K562 (cell line): ENCODE results near the gene VSIG10. TPM values are rescaled to one million over a fixed set of nuclear protein-coding genes. Genes with fewer than 3 reads are reported as not detected.

Experiments used
- CBX1 ChIP-seq: sonication (generic); IDR thresholded peaks from 2 replicates; pipeline ENCODE4 v1.6.1; 2016; ENCODE audit warnings: antibody characterized with exemption, low read depth, mild to moderate bottlenecking
- CBX8 ChIP-seq: fragments of 200-600 bp; sonication (generic); IDR thresholded peaks from 2 replicates; pipeline ENCODE4 v1.6.1; 2012; ENCODE audit warnings: borderline replicate concordance, mixed run types, low read depth, mild to moderate bottlenecking, moderate library complexity, mixed read lengths, low read length, control low read depth, inconsistent platforms; ENCODE audit not compliant: poor library complexity, severe bottlenecking; ENCODE audit errors: extremely low read depth
- EZH2 ChIP-seq: IDR thresholded peaks from 2 replicates; pipeline ENCODE4 v1.6.1; 2012; ENCODE audit warnings: low read depth, mild to moderate bottlenecking, inconsistent platforms, low read length, borderline replicate concordance
- FIP1L1 ChIP-seq: fragments of 200-400 bp; formaldehyde crosslinking; IDR thresholded peaks from 2 replicates; pipeline ENCODE4 v1.6.1; 2018; ENCODE audit warnings: mild to moderate bottlenecking, low read depth, low read length; ENCODE audit not compliant: poor library complexity, severe bottlenecking
- GABPB2 ChIP-seq: fragments of 250-450 bp; sonication (Bioruptor Pico); conservative IDR thresholded peaks from 2 replicates; pipeline ENCODE4 v1.5.1; 2021; ENCODE audit warnings: mild to moderate bottlenecking
- HNRNPH1 ChIP-seq: fragments of 200-400 bp; formaldehyde crosslinking; optimal IDR thresholded peaks from 2 replicates; pipeline ENCODE3; 2017; ENCODE audit warnings: low read depth, mild to moderate bottlenecking, low read length, moderate library complexity
- KDM4B ChIP-seq, 2 experiments: fragments of 450-650 bp in 1 of 2; sonication (generic) in 1 of 2; IDR thresholded peaks; 2 replicates each; pipeline ENCODE4 v1.6.1; 2016 to 2017; ENCODE audit warnings: borderline replicate concordance in 2 of 2, antibody characterized with exemption in 1 of 2, low read depth in 1 of 2, mild to moderate bottlenecking in 1 of 2
- MEF2D ChIP-seq: conservative IDR thresholded peaks from 2 replicates; pipeline ENCODE4 v1.6.1; 2016; ENCODE audit warnings: low read depth, missing genetic modification characterization, missing compliant biosample characterization
- NFRKB ChIP-seq: fragments of 450-650 bp; IDR thresholded peaks from 2 replicates; pipeline ENCODE4 v1.6.1; 2016; ENCODE audit warnings: low read depth
- SOX6 ChIP-seq: fragments of 450-650 bp; IDR thresholded peaks from 2 replicates; pipeline ENCODE4 v1.6.1; 2014; ENCODE audit warnings: mild to moderate bottlenecking
- TAL1 ChIP-seq: fragments of 450-650 bp; IDR thresholded peaks from 2 replicates; pipeline ENCODE4 v1.6.1; 2016; ENCODE audit warnings: mild to moderate bottlenecking
- ZBTB17 ChIP-seq: fragments of 450-650 bp; formaldehyde crosslinking; IDR thresholded peaks from 2 replicates; pipeline ENCODE4 v1.4.0; 2020; ENCODE audit warnings: mild to moderate bottlenecking
- ZNF175 ChIP-seq: fragments of 200-800 bp; sonication (Bioruptor generic); IDR thresholded peaks from 2 replicates; pipeline ENCODE4 v1.6.1; 2016; ENCODE audit warnings: low read depth, mild to moderate bottlenecking, missing genetic modification characterization, missing compliant biosample characterization
- ZNF23 ChIP-seq: fragments of 250-450 bp; sonication (Bioruptor Pico); IDR thresholded peaks from 2 replicates; pipeline ENCODE4 v1.4.0; 2020; ENCODE audit warnings: mild to moderate bottlenecking
- ZNF57 ChIP-seq: fragments of 450-650 bp; formaldehyde crosslinking; IDR thresholded peaks from 2 replicates; pipeline ENCODE4 v1.4.0; 2020; ENCODE audit warnings: mild to moderate bottlenecking, moderate library complexity
- ZNF707 ChIP-seq: fragments of 250-450 bp; sonication (Bioruptor Pico); conservative IDR thresholded peaks from 2 replicates; pipeline ENCODE4 v1.8.0; 2022; ENCODE audit warnings: inconsistent platforms, mild to moderate bottlenecking, moderate library complexity
- polyA plus RNA-seq, 8 experiments: library from polyadenylated mRNA; depleted of rRNA in 4 of 8; stranded (reverse) in 5 of 8; unstranded in 3 of 8; fragments of >200 nt; fragmentation: Nextera tagmentation in 2 of 8; fragmentation: Illumina TruSeq in 1 of 8; extraction: Ambion mirVana in 2 of 8; extraction: Trizol in 1 of 8; gene quantifications; 2 replicates each; pipeline versions ENCODE4 v1.2.1 to v1.2.3, GENCODE V29; 2011 to 2014; ENCODE audit warnings: inconsistent platforms in 1 of 8, missing spikeins in 1 of 8
- total RNA-seq, 7 experiments: library from RNA; depleted of rRNA in 6 of 7; stranded (reverse); fragments of >200 nt in 6 of 7; fragmentation: Illumina TruSeq in 2 of 7; extraction: Trizol in 2 of 7; gene quantifications; 2 replicates each; pipeline versions ENCODE4 v1.2.1 to v1.2.3, GENCODE V29; 2011 to 2021; ENCODE audit warnings: low replicate concordance in 1 of 7
- TF ChIP-seq, protein P1 (sequence below): fragments of 450-650 bp; IDR thresholded peaks from 2 replicates; pipeline ENCODE4 v1.6.1; 2016; ENCODE audit warnings: low read depth
- TF ChIP-seq, protein P2 (sequence below): sonication (generic); formaldehyde crosslinking; IDR thresholded peaks from 2 replicates; pipeline ENCODE4 v1.8.1; 2023; ENCODE audit warnings: mild to moderate bottlenecking, missing genetic modification reagents

The VSIG10 gene
- total and polyA plus RNA-seq, 9 of the 15 experiments (the other 6 are each of a cell fraction or from before 2014, with no cell fraction given), result 4.1 to 8.8 (median 4.7) TPM

DNA sequence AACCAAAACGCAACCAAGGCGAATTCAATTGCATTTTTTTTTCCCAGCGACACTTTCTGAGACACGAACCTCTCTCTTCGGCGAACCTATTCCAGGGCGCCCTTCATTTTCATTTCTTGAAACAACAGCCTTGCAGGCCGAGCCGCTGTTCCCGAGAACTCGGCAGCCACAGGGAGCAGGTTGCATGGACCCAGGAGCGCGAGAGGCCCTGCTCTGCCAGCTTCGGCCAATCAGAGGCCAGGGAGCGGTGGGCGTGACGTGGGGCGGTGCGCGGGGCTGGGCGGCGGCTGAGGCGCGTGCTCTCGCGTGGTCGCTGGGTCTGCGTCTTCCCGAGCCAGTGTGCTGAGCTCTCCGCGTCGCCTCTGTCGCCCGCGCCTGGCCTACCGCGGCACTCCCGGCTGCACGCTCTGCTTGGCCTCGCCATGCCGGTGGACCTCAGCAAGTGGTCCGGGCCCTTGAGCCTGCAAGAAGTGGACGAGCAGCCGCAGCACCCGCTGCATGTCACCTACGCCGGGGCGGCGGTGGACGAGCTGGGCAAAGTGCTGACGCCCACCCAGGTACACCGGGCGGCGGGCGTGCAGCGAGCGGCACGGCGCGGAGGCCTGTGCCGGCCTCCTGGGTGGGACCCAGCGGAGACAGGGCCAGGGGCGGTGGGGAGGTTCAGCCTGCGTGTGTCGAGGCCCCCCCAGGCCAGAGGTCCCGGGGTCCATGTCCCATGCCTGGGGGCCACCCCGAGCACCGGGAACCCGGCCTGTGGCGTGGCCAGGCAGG lies 32.2 kb upstream of the VSIG10 start, which contains the start of gene PEBP1 (continued):
- TF ChIP-seq, protein P1, sequence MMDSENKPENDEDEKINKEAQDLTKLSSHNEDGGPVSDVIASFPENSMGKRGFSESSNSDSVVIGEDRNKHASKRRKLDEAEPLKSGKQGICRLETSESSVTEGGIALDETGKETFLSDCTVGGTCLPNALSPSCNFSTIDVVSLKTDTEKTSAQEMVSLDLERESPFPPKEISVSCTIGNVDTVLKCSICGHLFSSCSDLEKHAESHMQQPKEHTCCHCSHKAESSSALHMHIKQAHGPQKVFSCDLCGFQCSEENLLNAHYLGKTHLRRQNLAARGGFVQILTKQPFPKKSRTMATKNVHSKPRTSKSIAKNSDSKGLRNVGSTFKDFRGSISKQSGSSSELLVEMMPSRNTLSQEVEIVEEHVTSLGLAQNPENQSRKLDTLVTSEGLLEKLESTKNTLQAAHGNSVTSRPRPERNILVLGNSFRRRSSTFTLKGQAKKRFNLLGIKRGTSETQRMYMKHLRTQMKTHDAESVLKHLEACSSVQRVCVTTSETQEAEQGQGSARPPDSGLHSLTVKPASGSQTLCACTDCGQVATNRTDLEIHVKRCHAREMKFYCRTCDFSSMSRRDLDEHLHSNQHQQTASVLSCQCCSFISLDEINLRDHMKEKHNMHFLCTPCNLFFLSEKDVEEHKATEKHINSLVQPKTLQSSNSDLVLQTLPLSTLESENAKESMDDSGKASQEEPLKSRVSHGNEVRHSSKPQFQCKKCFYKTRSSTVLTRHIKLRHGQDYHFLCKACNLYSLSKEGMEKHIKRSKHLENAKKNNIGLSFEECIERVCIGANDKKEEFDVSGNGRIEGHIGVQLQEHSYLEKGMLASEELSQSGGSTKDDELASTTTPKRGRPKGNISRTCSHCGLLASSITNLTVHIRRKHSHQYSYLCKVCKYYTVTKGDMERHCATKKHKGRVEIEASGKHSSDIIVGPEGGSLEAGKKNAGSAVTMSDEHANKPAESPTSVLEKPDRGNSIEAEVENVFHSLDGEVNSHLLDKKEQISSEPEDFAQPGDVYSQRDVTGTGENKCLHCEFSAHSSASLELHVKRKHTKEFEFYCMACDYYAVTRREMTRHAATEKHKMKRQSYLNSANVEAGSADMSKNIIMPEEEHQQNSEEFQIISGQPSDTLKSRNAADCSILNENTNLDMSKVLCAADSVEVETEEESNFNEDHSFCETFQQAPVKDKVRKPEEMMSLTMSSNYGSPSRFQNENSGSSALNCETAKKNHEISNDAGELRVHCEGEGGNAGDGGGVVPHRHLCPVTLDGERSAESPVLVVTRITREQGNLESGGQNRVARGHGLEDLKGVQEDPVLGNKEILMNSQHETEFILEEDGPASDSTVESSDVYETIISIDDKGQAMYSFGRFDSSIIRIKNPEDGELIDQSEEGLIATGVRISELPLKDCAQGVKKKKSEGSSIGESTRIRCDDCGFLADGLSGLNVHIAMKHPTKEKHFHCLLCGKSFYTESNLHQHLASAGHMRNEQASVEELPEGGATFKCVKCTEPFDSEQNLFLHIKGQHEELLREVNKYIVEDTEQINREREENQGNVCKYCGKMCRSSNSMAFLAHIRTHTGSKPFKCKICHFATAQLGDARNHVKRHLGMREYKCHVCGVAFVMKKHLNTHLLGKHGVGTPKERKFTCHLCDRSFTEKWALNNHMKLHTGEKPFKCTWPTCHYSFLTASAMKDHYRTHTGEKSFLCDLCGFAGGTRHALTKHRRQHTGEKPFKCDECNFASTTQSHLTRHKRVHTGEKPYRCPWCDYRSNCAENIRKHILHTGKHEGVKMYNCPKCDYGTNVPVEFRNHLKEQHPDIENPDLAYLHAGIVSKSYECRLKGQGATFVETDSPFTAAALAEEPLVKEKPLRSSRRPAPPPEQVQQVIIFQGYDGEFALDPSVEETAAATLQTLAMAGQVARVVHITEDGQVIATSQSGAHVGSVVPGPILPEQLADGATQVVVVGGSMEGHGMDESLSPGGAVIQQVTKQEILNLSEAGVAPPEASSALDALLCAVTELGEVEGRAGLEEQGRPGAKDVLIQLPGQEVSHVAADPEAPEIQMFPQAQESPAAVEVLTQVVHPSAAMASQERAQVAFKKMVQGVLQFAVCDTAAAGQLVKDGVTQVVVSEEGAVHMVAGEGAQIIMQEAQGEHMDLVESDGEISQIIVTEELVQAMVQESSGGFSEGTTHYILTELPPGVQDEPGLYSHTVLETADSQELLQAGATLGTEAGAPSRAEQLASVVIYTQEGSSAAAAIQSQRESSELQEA, result no peak
- TF ChIP-seq KDM4B (IDR thresholded peaks at IDR 0.05; ENCODE audit: borderline replicate concordance in 2 of 2, low read depth in 1 of 2) (peak in 1 of 2 experiments; percentile 47; a peak in 1 of 4 replicates), EZH2 (no peak), ZNF23 (no peak), TAL1 (no peak), ZNF175 (no peak), GABPB2 (no peak), ZNF707 (CRISPR knock-in tag) (no peak), FIP1L1 (peak; percentile 40), SOX6 (no peak), MEF2D (tag) (no peak), CBX1 (no peak; the same call in 1 of the 2 replicates), NFRKB (no peak), ZNF57 (CRISPR knock-in tag) (no peak), CBX8 (no peak), HNRNPH1 (no peak), ZBTB17 (CRISPR knock-in tag) (no peak)
- TF ChIP-seq, protein P2, sequence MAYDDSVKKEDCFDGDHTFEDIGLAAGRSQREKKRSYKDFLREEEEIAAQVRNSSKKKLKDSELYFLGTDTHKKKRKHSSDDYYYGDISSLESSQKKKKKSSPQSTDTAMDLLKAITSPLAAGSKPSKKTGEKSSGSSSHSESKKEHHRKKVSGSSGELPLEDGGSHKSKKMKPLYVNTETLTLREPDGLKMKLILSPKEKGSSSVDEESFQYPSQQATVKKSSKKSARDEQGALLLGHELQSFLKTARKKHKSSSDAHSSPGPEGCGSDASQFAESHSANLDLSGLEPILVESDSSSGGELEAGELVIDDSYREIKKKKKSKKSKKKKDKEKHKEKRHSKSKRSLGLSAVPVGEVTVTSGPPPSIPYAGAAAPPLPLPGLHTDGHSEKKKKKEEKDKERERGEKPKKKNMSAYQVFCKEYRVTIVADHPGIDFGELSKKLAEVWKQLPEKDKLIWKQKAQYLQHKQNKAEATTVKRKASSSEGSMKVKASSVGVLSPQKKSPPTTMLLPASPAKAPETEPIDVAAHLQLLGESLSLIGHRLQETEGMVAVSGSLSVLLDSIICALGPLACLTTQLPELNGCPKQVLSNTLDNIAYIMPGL (CRISPR knock-in tag), result peak; percentile 69; the same call in 1 of the 2 replicates
